GM18502 (cell line): ENCODE measurements around the gene IL22RA1.

Source experiments
- ATAC-seq: cut with Tn5 transposase; IDR thresholded peaks from one replicate; pipeline ENCODE4 v1.9.1; 2021; ENCODE audit warnings: mild to moderate bottlenecking; ENCODE audit not compliant: unreplicated experiment, poor library complexity

IL22RA1 gene

GRCh38 chr1:24140741-24141181, 2.2 kb downstream of the IL22RA1 start:
- no peak for ATAC-seq

- ATAC-seq, result no peak
These were observed 3.0 kb downstream of the IL22RA1 start for GRCh38 chr1:24139841-24140425.

GRCh38 chr1:24139222-24139489, 3.8 kb downstream of the IL22RA1 start:
- ATAC-seq, result no peak

- ATAC-seq, result no peak
These were observed 4.3 kb downstream of the IL22RA1 start for GRCh38 chr1:24138476-24139221.

- ATAC-seq, result no peak
These were observed 5.9 kb downstream of the IL22RA1 start for GRCh38 chr1:24136956-24137539.

- no peak for ATAC-seq
These were observed 8.6 kb downstream of the IL22RA1 start for GRCh38 chr1:24134376-24134775.

GRCh38 chr1:24133819-24134218, 9.1 kb downstream of the IL22RA1 start:
- no peak for ATAC-seq

GRCh38 chr1:24130385-24130784, 12.6 kb downstream of the IL22RA1 start:
- no peak for ATAC-seq

- no peak for ATAC-seq
These were observed 15.1 kb downstream of the IL22RA1 start for GRCh38 chr1:24127801-24128363.

GRCh38 chr1:24127134-24127800, 15.7 kb downstream of the IL22RA1 start:
- no peak for ATAC-seq

GRCh38 chr1:24126672-24127023, 16.3 kb downstream of the IL22RA1 start:
- ATAC-seq, result no peak

GRCh38 chr1:24126018-24126671, 16.8 kb downstream of the IL22RA1 start:
- ATAC-seq, result no peak

GRCh38 chr1:24125456-24125855, 17.5 kb downstream of the IL22RA1 start:
- ATAC-seq, result no peak

- ATAC-seq, result no peak
These were observed 18.0 kb downstream of the IL22RA1 start for GRCh38 chr1:24124980-24125379.

- ATAC-seq, result no peak
These were observed 19.3 kb downstream of the IL22RA1 start for GRCh38 chr1:24123611-24124010.

- no peak for ATAC-seq
These were observed 20.2 kb downstream of the IL22RA1 start for GRCh38 chr1:24122776-24123175.

GRCh38 chr1:24121406-24121805, 21.5 kb downstream of the IL22RA1 start:
- no peak for ATAC-seq

GRCh38 chr1:24120965-24121364, 22.0 kb downstream of the IL22RA1 start:
- ATAC-seq, result no peak

GRCh38 chr1:24119859-24120756, 22.8 kb downstream of the IL22RA1 start:
- no peak for ATAC-seq

GRCh38 chr1:24119489-24119858, 23.5 kb downstream of the IL22RA1 start:
- ATAC-seq, result no peak
